ENCODE data around the gene AIFM2. TPM values are rescaled to one million over a fixed set of nuclear protein-coding genes. Genes with fewer than 3 reads are reported as not detected.
A peak's percentile ranks its signal among the peaks of the same experiment; 100 is the strongest.

Gene AIFM2
- total RNA-seq, 1 donor from 2014 or later: 16.8 TPM

DNA sequence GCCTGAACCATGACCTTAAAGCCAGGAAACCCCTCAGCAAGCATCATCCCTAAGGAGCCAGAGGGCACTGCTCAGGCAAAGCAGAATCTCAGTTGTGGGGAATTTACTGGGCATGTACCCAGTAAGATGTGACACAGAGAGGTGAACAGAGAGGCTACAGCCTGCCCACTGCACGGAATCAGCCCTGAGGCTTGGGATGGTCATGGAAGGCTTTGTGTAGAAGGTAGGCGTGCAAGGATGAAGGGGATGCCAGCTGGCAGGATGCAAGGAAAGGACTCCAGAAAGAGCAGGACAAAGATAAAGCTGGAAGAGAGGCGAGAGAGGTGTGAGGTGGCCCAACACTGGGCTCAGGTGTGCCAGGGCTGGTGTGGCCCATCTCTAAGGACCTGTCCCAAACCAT lies 2.4 kb upstream of the AIFM2 start:
- Histone ChIP-seq H3K27ac (replicated peaks) (no peak overlapping the region), H3K4me1 (peaks cover 36% of the 10 kb centered on the region), H3K36me3 (peaks cover 12% of the 10 kb centered on the region), H3K4me3 (no peak overlapping the region), H3K27me3 (ENCODE audit: low read depth) (no peaks in the 10 kb centered on the region), H3K9me3 (replicated peaks) (no peaks in the 10 kb centered on the region)
- no peak for DNase-seq
- intact Hi-C loops (cut with micrococcal nuclease): no loop called here
- TF ChIP-seq, protein P1, sequence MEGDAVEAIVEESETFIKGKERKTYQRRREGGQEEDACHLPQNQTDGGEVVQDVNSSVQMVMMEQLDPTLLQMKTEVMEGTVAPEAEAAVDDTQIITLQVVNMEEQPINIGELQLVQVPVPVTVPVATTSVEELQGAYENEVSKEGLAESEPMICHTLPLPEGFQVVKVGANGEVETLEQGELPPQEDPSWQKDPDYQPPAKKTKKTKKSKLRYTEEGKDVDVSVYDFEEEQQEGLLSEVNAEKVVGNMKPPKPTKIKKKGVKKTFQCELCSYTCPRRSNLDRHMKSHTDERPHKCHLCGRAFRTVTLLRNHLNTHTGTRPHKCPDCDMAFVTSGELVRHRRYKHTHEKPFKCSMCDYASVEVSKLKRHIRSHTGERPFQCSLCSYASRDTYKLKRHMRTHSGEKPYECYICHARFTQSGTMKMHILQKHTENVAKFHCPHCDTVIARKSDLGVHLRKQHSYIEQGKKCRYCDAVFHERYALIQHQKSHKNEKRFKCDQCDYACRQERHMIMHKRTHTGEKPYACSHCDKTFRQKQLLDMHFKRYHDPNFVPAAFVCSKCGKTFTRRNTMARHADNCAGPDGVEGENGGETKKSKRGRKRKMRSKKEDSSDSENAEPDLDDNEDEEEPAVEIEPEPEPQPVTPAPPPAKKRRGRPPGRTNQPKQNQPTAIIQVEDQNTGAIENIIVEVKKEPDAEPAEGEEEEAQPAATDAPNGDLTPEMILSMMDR (IDR thresholded peaks at IDR 0.05; ENCODE audit: borderline replicate concordance): no peak

GRCh38 chr10:70131560-70131937 lies 1.1 kb downstream of the AIFM2 start:
- TF ChIP-seq, protein P1 (IDR thresholded peaks at IDR 0.05; ENCODE audit: borderline replicate concordance): no peak
- Histone ChIP-seq H3K27ac (replicated peaks) (peak overlapping the region; percentile 83), H3K27me3 (ENCODE audit: low read depth) (no peaks in the 10 kb centered on the region), H3K4me3 (peak overlapping the region; percentile 74), H3K9me3 (replicated peaks) (no peaks in the 10 kb centered on the region), H3K4me1 (peaks cover 37% of the 10 kb centered on the region), H3K36me3 (peaks cover 8% of the 10 kb centered on the region)
- no peak for DNase-seq
- intact Hi-C loops (cut with micrococcal nuclease): no loop called here

GRCh38 chr10:70130878-70131559 lies 1.6 kb downstream of the AIFM2 start:
- Histone ChIP-seq H3K27ac (replicated peaks) (peak overlapping the region; percentile 83), H3K9me3 (replicated peaks) (no peaks in the 10 kb centered on the region), H3K36me3 (peaks cover 8% of the 10 kb centered on the region), H3K4me1 (peaks cover 37% of the 10 kb centered on the region), H3K4me3 (peak overlapping the region; percentile 74), H3K27me3 (ENCODE audit: low read depth) (no peaks in the 10 kb centered on the region)
- TF ChIP-seq, protein P1 (IDR thresholded peaks at IDR 0.05; ENCODE audit: borderline replicate concordance): no peak
- no peak for DNase-seq
- intact Hi-C loops (cut with micrococcal nuclease): no loop called here

DNA sequence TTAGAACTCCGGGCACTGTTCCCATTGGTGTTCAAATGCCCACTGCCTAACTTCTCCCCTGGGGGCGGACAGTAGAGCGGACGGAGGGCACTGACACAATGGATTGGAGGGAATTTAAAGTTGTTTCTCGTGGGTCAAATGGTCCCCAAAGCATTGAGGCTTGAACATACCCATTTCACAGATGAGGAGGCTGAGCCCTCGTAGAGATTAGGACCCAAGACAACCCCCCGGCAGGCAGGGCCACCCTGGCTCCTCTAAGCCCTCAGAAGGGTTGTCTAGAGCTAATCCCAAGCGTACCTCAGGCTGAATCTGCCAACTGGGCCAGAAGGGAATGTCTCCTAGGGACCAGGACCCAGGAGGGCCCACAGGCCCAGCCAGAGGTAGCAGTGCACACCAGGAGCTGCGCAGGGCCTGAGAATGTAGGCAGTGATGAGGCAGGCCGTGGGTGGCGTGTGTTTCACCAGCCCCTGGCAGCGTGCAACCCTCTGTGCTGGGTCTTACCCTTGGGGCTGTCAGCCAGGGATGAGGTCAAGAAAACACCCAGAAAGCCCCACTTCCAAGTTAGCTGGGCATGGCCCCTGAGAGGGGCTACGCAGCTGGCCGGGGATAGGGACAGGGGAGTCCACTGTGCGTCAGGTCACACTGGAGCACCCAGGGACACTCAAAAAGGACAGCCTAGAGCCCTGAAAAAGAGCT lies 5.8 kb downstream of the AIFM2 start:
- intact Hi-C loops (cut with micrococcal nuclease): no loop called here
- Histone ChIP-seq H3K9me3 (replicated peaks) (no peaks in the 10 kb centered on the region), H3K27me3 (ENCODE audit: low read depth) (no peaks in the 10 kb centered on the region), H3K36me3 (peaks cover 26% of the 10 kb centered on the region), H3K4me3 (no peak overlapping the region), H3K27ac (replicated peaks) (no peak overlapping the region), H3K4me1 (peaks cover 20% of the 10 kb centered on the region)
- DNase-seq: no peak
- TF ChIP-seq, protein P1 (IDR thresholded peaks at IDR 0.05; ENCODE audit: borderline replicate concordance): no peak

DNA sequence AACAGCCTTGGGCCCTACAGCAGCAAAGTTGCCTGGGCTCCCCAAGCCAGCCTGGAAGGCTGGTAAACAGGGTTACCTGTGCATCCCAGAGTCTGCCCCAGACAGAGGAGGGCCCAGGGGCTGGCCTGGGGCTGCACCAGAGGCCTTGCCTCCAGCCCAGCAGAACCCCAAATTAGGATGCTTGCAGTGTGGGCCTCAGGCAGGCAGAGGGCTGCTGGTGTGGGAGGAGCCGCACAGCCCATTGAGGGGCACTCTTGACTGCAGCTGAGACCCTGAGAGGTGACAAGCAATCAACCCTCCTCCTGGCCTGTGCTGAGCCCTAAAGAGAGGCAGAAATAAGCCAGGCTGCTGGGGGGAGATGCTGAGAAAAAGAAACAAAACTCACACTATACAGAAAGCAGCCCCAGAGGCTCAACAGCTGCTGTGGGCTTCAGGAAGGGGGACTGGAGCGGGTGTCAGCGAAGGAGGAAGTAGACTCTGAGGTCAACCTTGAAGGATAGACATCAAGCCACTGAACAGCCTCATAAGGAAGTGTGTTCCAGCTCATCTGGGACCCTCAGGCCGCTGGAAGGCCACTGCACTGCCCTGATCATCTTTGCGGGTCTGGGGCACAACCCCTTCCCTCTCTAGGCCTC lies 6.6 kb downstream of the AIFM2 start:
- peaks cover 29% of the 10 kb centered on the region for H3K36me3 ChIP-seq
- TF ChIP-seq, protein P1 (IDR thresholded peaks at IDR 0.05; ENCODE audit: borderline replicate concordance): no peak
- H3K4me3 ChIP-seq: no peak overlapping the region
- H3K27ac ChIP-seq (replicated peaks): no peak overlapping the region
- intact Hi-C loops (cut with micrococcal nuclease): no loop called here
- H3K27me3 ChIP-seq (ENCODE audit: low read depth): no peaks in the 10 kb centered on the region
- peaks cover 12% of the 10 kb centered on the region for H3K4me1 ChIP-seq
- DNase-seq: no peak
- no peaks in the 10 kb centered on the region for H3K9me3 ChIP-seq (replicated peaks)

Measured in left ventricle myocardium inferior (tissue), 1 donor.